Stimulated activated naive CD8-positive, alpha-beta T cell treated with anti-CD3 and anti-CD28 coated beads, Interleukin-15, Interleukin-2, amounts not matched to agents 100 ng/mL and 50 ng/mL, for 24 hours (primary cell): Measurements from ENCODE around the gene ATP6V0A4.
"Not testable (repeated sequence)": the region's sequence is repeated elsewhere in the genome, so short reads cannot be mapped to it uniquely, and the experiment has no call there.

Experiments used
- H3K27ac Mint-ChIP-seq: one replicate; pipeline ENCODE4 v1.8.0; 2021; ENCODE audit warnings: mild to moderate bottlenecking, mixed read lengths
- H3K27me3 Mint-ChIP-seq: one replicate; pipeline ENCODE4 v1.8.0; 2021; ENCODE audit warnings: mixed read lengths
- H3K36me3 Mint-ChIP-seq: one replicate; pipeline ENCODE4 v1.8.0; 2021; ENCODE audit warnings: low read depth, mixed read lengths
- H3K4me1 Mint-ChIP-seq: one replicate; pipeline ENCODE4 v1.8.0; 2021; ENCODE audit warnings: low read depth, mixed read lengths
- H3K4me3 Mint-ChIP-seq: one replicate; pipeline ENCODE4 v1.8.0; 2021; ENCODE audit warnings: mild to moderate bottlenecking, mixed read lengths
- H3K9me3 Mint-ChIP-seq: one replicate; pipeline ENCODE4 v1.8.0; 2021; ENCODE audit warnings: mixed read lengths

The ATP6V0A4 gene

GRCh38 chr7:138821912-138822311, 23.9 kb upstream of the ATP6V0A4 start:
- H3K36me3 Mint-ChIP-seq = no peaks in the 10 kb centered on the region
- peaks cover 7% of the 10 kb centered on the region for H3K4me1 Mint-ChIP-seq
- no peak overlapping the region for H3K4me3 Mint-ChIP-seq
- peaks cover 3% of the 10 kb centered on the region for H3K9me3 Mint-ChIP-seq
- H3K27ac Mint-ChIP-seq = no peak overlapping the region
- no peaks in the 10 kb centered on the region for H3K27me3 Mint-ChIP-seq

GRCh38 chr7:138819625-138820024, 21.6 kb upstream of the ATP6V0A4 start:
- Mint-ChIP-seq H3K27me3 (no peaks in the 10 kb centered on the region), H3K4me1 (peaks cover 3% of the 10 kb centered on the region), H3K27ac (no peak overlapping the region), H3K9me3 (peaks cover 3% of the 10 kb centered on the region), H3K36me3 (no peaks in the 10 kb centered on the region), H3K4me3 (no peak overlapping the region)

- peaks cover 3% of the 10 kb centered on the region for H3K9me3 Mint-ChIP-seq
- no peaks in the 10 kb centered on the region for H3K27me3 Mint-ChIP-seq
- H3K4me3 Mint-ChIP-seq = no peak overlapping the region
- H3K27ac Mint-ChIP-seq = no peak overlapping the region
- H3K4me1 Mint-ChIP-seq = peaks cover 7% of the 10 kb centered on the region
- no peaks in the 10 kb centered on the region for H3K36me3 Mint-ChIP-seq
These were observed 18.7 kb upstream of the ATP6V0A4 start for GRCh38 chr7:138816650-138817049.

- H3K27ac Mint-ChIP-seq = no peak overlapping the region
- no peaks in the 10 kb centered on the region for H3K27me3 Mint-ChIP-seq
- no peak overlapping the region for H3K4me3 Mint-ChIP-seq
- H3K4me1 Mint-ChIP-seq = peaks cover 7% of the 10 kb centered on the region
- peaks cover 3% of the 10 kb centered on the region for H3K9me3 Mint-ChIP-seq
- no peaks in the 10 kb centered on the region for H3K36me3 Mint-ChIP-seq
These were observed 16.9 kb upstream of the ATP6V0A4 start for GRCh38 chr7:138814816-138815332.

GRCh38 chr7:138813945-138814344, 15.9 kb upstream of the ATP6V0A4 start:
- no peaks in the 10 kb centered on the region for H3K36me3 Mint-ChIP-seq
- H3K27ac Mint-ChIP-seq = no peak overlapping the region
- peaks cover 3% of the 10 kb centered on the region for H3K9me3 Mint-ChIP-seq

GRCh38 chr7:138811327-138811726, 13.3 kb upstream of the ATP6V0A4 start:
- H3K27ac Mint-ChIP-seq, H3K27me3 Mint-ChIP-seq, H3K4me3 Mint-ChIP-seq, H3K36me3 Mint-ChIP-seq, H3K9me3 Mint-ChIP-seq, H3K4me1 Mint-ChIP-seq: not testable (repeated sequence)

More at GRCh38 chr7:138813945-138814344, 15.9 kb upstream of the ATP6V0A4 start:
- no peak overlapping the region for H3K4me3 Mint-ChIP-seq
- H3K4me1 Mint-ChIP-seq = peaks cover 7% of the 10 kb centered on the region
- no peaks in the 10 kb centered on the region for H3K27me3 Mint-ChIP-seq

GRCh38 chr7:138809346-138809745, 11.3 kb upstream of the ATP6V0A4 start:
- no peak overlapping the region for H3K27ac Mint-ChIP-seq
- no peaks in the 10 kb centered on the region for H3K36me3 Mint-ChIP-seq
- peaks cover 1% of the 10 kb centered on the region for H3K4me1 Mint-ChIP-seq
- no peak overlapping the region for H3K4me3 Mint-ChIP-seq
- H3K9me3 Mint-ChIP-seq = no peaks in the 10 kb centered on the region
- no peaks in the 10 kb centered on the region for H3K27me3 Mint-ChIP-seq

- Mint-ChIP-seq H3K36me3 (no peaks in the 10 kb centered on the region), H3K4me3 (no peak overlapping the region)
These were observed 6.6 kb upstream of the ATP6V0A4 start for GRCh38 chr7:138804618-138805017.

GRCh38 chr7:138802706-138803105, 4.7 kb upstream of the ATP6V0A4 start:
- H3K36me3 Mint-ChIP-seq = no peaks in the 10 kb centered on the region
- H3K4me1 Mint-ChIP-seq = no peaks in the 10 kb centered on the region
- no peak overlapping the region for H3K4me3 Mint-ChIP-seq
- H3K9me3 Mint-ChIP-seq = no peaks in the 10 kb centered on the region
- no peaks in the 10 kb centered on the region for H3K27me3 Mint-ChIP-seq
- H3K27ac Mint-ChIP-seq = no peak overlapping the region

More at GRCh38 chr7:138804618-138805017, 6.6 kb upstream of the ATP6V0A4 start:
- Mint-ChIP-seq H3K9me3 (no peaks in the 10 kb centered on the region), H3K27ac (no peak overlapping the region), H3K27me3 (no peaks in the 10 kb centered on the region), H3K4me1 (no peaks in the 10 kb centered on the region)

- no peak overlapping the region for H3K4me3 Mint-ChIP-seq
- no peak overlapping the region for H3K27ac Mint-ChIP-seq
- H3K36me3 Mint-ChIP-seq = no peaks in the 10 kb centered on the region
- peaks cover 3% of the 10 kb centered on the region for H3K4me1 Mint-ChIP-seq
- H3K27me3 Mint-ChIP-seq = no peaks in the 10 kb centered on the region
- no peaks in the 10 kb centered on the region for H3K9me3 Mint-ChIP-seq
These were observed 3.3 kb upstream of the ATP6V0A4 start for GRCh38 chr7:138801256-138801655.

- no peaks in the 10 kb centered on the region for H3K27me3 Mint-ChIP-seq
- no peaks in the 10 kb centered on the region for H3K9me3 Mint-ChIP-seq
- H3K36me3 Mint-ChIP-seq = no peaks in the 10 kb centered on the region
- peaks cover 3% of the 10 kb centered on the region for H3K4me1 Mint-ChIP-seq
- no peak overlapping the region for H3K4me3 Mint-ChIP-seq
- no peak overlapping the region for H3K27ac Mint-ChIP-seq
These were observed 1.5 kb upstream of the ATP6V0A4 start for GRCh38 chr7:138799336-138800000.

- Mint-ChIP-seq H3K27ac (no peak overlapping the region), H3K4me3 (no peak overlapping the region)
These were observed 840 bp upstream of the ATP6V0A4 start for GRCh38 chr7:138798836-138799235.

GRCh38 chr7:138797046-138797445, 950 bp downstream of the ATP6V0A4 start:
- H3K4me3 Mint-ChIP-seq, H3K27me3 Mint-ChIP-seq, H3K4me1 Mint-ChIP-seq, H3K36me3 Mint-ChIP-seq, H3K27ac Mint-ChIP-seq, H3K9me3 Mint-ChIP-seq: not testable (repeated sequence)

More at GRCh38 chr7:138798836-138799235, 840 bp upstream of the ATP6V0A4 start:
- no peaks in the 10 kb centered on the region for H3K27me3 Mint-ChIP-seq
- no peaks in the 10 kb centered on the region for H3K9me3 Mint-ChIP-seq
- peaks cover 3% of the 10 kb centered on the region for H3K4me1 Mint-ChIP-seq
- H3K36me3 Mint-ChIP-seq = no peaks in the 10 kb centered on the region

GRCh38 chr7:138796038-138796615, 1.9 kb downstream of the ATP6V0A4 start:
- H3K4me1 Mint-ChIP-seq = peaks cover 3% of the 10 kb centered on the region
- H3K9me3 Mint-ChIP-seq = peaks cover 6% of the 10 kb centered on the region
- no peaks in the 10 kb centered on the region for H3K27me3 Mint-ChIP-seq
- H3K27ac Mint-ChIP-seq = no peak overlapping the region
- H3K4me3 Mint-ChIP-seq = no peak overlapping the region
- no peaks in the 10 kb centered on the region for H3K36me3 Mint-ChIP-seq

- no peaks in the 10 kb centered on the region for H3K4me1 Mint-ChIP-seq
- no peak overlapping the region for H3K4me3 Mint-ChIP-seq
- no peak overlapping the region for H3K27ac Mint-ChIP-seq
- H3K9me3 Mint-ChIP-seq = peaks cover 12% of the 10 kb centered on the region
- peaks cover 4% of the 10 kb centered on the region for H3K36me3 Mint-ChIP-seq
- H3K27me3 Mint-ChIP-seq = no peaks in the 10 kb centered on the region
These were observed 12.2 kb downstream of the ATP6V0A4 start for GRCh38 chr7:138785587-138786437.
